ENCODE results near the gene PIK3R6. TPM values are rescaled to one million over a fixed set of nuclear protein-coding genes. Genes with fewer than 3 reads are reported as not detected.

The PIK3R6 gene
- total RNA-seq, 4 donors from 2014 or later: 0.55 to 1.4 TPM; not detected in 2

DNA sequence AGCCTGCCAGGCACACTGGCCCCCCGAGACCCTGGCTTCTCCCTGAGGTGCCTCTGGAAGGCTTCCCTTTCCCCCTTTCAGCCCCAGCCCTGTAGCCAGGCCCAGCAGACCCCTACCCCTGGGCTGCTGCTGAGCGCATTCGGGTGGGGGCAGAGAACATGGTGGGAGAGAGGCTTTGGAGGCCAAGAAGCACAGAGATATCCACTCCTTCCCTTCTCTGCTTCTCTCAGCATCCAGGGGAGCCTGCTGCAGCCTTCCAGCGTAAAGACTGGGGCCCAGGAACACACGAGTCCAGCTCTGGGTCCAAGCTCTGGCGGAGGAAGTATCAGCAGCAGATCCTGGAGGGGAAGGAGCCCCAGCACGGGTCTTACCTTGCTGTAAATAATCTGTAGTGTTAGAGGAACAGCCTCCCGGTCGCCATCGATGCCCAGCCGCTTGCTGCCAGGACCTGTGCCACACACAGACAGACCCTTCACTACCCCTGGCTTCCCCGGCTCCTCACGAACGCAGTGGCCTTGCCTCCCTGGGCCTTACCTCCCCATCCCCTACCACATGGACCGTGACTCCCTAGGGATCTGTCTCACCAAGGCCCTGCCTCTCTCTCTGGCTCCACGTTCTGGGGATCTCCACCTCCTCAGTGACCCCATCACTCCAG, 17.0 kb upstream of the PIK3R6 start:
- intact Hi-C loops (cut with DNase I; ENCODE audit: low total_unique reads) (no loop called here), in situ Hi-C loops (cut with MboI; ENCODE audit: low pct_ligation_motif_present in 1 of 4, low pct_unique_long_range_greater_than_20kb in 1 of 4, low sequenced_read_pairs in 3 of 4) (loop anchor here in 1 of 4 donors (25.0 kb wide), 1 partner anchor 103 kb away; no protein-coding TSS in a partner anchor)
- Histone ChIP-seq H3K27ac (no peak overlapping the region), H3K4me3 (no peak overlapping the region), H3K27me3 (no peaks in the 10 kb centered on the region), H3K36me3 (no peaks in the 10 kb centered on the region), H3K4me1 (no peaks in the 10 kb centered on the region), H3K9me3 (no peaks in the 10 kb centered on the region)
- DNase-seq: no peak
- 86% methylated on average over 16 of the region's 16 CpGs; no CpG with 5 or more reads in 1 of the 2 donors for WGBS, 2 donors (ENCODE audit: low coverage in 1 of 2)
- TF ChIP-seq POLR2AphosphoS5 (IDR thresholded peaks at IDR 0.05): no peak
- no peak for TF ChIP-seq EP300 (IDR thresholded peaks at IDR 0.05; ENCODE audit: low read depth)
- TF ChIP-seq POLR2A (IDR thresholded peaks at IDR 0.05): no peak
- TF ChIP-seq, protein P1, sequence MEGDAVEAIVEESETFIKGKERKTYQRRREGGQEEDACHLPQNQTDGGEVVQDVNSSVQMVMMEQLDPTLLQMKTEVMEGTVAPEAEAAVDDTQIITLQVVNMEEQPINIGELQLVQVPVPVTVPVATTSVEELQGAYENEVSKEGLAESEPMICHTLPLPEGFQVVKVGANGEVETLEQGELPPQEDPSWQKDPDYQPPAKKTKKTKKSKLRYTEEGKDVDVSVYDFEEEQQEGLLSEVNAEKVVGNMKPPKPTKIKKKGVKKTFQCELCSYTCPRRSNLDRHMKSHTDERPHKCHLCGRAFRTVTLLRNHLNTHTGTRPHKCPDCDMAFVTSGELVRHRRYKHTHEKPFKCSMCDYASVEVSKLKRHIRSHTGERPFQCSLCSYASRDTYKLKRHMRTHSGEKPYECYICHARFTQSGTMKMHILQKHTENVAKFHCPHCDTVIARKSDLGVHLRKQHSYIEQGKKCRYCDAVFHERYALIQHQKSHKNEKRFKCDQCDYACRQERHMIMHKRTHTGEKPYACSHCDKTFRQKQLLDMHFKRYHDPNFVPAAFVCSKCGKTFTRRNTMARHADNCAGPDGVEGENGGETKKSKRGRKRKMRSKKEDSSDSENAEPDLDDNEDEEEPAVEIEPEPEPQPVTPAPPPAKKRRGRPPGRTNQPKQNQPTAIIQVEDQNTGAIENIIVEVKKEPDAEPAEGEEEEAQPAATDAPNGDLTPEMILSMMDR (IDR thresholded peaks at IDR 0.05): no peak

DNA sequence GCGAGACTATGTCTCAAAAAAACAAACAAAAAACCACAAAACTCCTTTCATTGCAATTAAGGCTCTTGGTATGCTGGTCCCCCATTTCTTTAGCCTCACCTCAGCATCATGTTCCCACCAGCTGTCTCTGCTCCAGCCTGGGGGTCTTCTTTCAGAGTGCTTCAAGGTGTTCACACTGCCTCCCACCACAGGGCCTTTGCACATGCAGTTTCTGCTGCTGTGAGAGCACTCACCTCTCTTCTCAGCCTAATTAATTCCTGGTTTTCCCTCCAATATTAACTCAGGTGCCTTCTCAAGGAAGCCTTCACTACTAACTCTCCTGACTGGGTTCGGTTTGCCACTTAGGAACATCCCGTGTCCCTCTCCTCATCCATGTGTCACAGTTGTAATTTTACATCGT, 15.9 kb upstream of the PIK3R6 start:
- Histone ChIP-seq H3K27me3 (no peaks in the 10 kb centered on the region), H3K4me1 (no peaks in the 10 kb centered on the region), H3K9me3 (no peaks in the 10 kb centered on the region), H3K27ac (no peak overlapping the region), H3K4me3 (no peak overlapping the region), H3K36me3 (no peaks in the 10 kb centered on the region)
- in situ Hi-C loops (cut with MboI; ENCODE audit: low pct_ligation_motif_present in 1 of 4, low pct_unique_long_range_greater_than_20kb in 1 of 4, low sequenced_read_pairs in 3 of 4) (loop anchor here in 1 of 4 donors (25.0 kb wide), 1 partner anchor 104 kb away; no protein-coding TSS in a partner anchor), intact Hi-C loops (cut with DNase I; ENCODE audit: low total_unique reads) (no loop called here)
- TF ChIP-seq, protein P1 (IDR thresholded peaks at IDR 0.05): no peak
- TF ChIP-seq EP300 (IDR thresholded peaks at IDR 0.05; ENCODE audit: low read depth) (no peak), POLR2A (IDR thresholded peaks at IDR 0.05) (no peak), POLR2AphosphoS5 (IDR thresholded peaks at IDR 0.05) (no peak)
- 80 to 92% methylated on average over 1 to 4 of the region's 4 CpGs for WGBS, 2 donors (ENCODE audit: low coverage in 1 of 2)
- no peak for DNase-seq

DNA sequence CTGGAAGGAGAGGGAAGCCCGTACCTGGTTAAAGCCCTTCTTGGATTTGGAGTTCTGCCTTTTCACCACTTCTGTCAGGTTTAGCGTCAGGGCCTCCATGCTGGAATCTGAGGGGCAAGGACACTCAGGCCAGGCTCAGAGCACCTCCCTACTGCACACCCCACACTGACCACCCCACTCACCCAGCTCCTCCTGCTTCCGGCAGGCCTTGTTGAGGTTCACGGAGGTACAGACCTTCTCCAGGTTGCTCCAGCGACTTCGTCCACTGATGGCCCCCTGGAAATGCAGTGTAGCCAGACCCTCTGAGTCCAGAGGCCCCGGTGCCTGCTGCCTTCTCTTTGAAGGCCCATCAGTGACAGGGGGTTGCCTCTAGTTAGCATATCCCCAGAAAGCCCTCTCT, 14.1 kb upstream of the PIK3R6 start:
- intact Hi-C loops (cut with DNase I; ENCODE audit: low total_unique reads) (no loop called here), in situ Hi-C loops (cut with MboI; ENCODE audit: low pct_ligation_motif_present in 1 of 4, low pct_unique_long_range_greater_than_20kb in 1 of 4, low sequenced_read_pairs in 3 of 4) (loop anchor here in 1 of 4 donors (25.0 kb wide), 1 partner anchor 106 kb away; no protein-coding TSS in a partner anchor)
- no peaks in the 10 kb centered on the region for H3K9me3 ChIP-seq
- H3K4me3 ChIP-seq: no peak overlapping the region
- H3K27ac ChIP-seq: no peak overlapping the region
- 94% methylated on average over 7 of the region's 7 CpGs; no CpG with 5 or more reads in 1 of the 2 donors for WGBS, 2 donors (ENCODE audit: low coverage in 1 of 2)
- no peak for DNase-seq
- no peaks in the 10 kb centered on the region for H3K4me1 ChIP-seq
- H3K36me3 ChIP-seq: no peaks in the 10 kb centered on the region
- TF ChIP-seq EP300 (IDR thresholded peaks at IDR 0.05; ENCODE audit: low read depth) (no peak), POLR2AphosphoS5 (IDR thresholded peaks at IDR 0.05) (no peak), POLR2A (IDR thresholded peaks at IDR 0.05) (no peak)
- TF ChIP-seq, protein P1 (IDR thresholded peaks at IDR 0.05): no peak
- H3K27me3 ChIP-seq: no peaks in the 10 kb centered on the region

DNA sequence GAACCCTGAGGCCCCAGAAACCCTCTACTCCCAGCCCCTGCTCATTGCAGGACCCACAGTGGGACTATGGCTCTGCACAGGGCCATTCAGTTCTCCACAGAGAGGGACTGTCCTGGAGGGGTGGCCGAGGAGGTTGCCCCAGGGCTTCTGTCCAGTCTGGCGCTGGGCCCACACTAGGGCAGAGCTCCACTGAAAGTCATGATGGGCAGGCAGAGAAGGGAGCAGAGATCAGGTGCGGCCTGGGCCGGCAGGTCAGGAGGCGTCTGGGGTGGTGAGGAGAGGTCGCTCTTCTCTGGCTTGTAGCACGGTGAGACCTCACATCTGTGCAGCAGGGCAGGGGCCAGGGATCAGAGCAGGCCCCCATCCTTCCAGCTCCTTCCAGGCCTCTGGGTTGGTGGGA, 13.0 kb upstream of the PIK3R6 start:
- Histone ChIP-seq H3K4me3 (no peak overlapping the region), H3K27ac (no peak overlapping the region), H3K4me1 (no peaks in the 10 kb centered on the region), H3K36me3 (no peaks in the 10 kb centered on the region), H3K9me3 (no peaks in the 10 kb centered on the region), H3K27me3 (peaks cover 1% of the 10 kb centered on the region)
- WGBS, 2 donors (ENCODE audit: low coverage in 1 of 2): 97% methylated on average over 7 of the region's 7 CpGs; no CpG with 5 or more reads in 1 of the 2 donors
- intact Hi-C loops (cut with DNase I; ENCODE audit: low total_unique reads) (no loop called here), in situ Hi-C loops (cut with MboI; ENCODE audit: low pct_ligation_motif_present in 1 of 4, low pct_unique_long_range_greater_than_20kb in 1 of 4, low sequenced_read_pairs in 3 of 4) (loop anchor here in 1 of 4 donors (25.0 kb wide), 1 partner anchor 107 kb away; no protein-coding TSS in a partner anchor)
- DNase-seq: no peak
- TF ChIP-seq POLR2AphosphoS5 (IDR thresholded peaks at IDR 0.05): no peak
- TF ChIP-seq, protein P1 (IDR thresholded peaks at IDR 0.05): no peak
- TF ChIP-seq EP300 (IDR thresholded peaks at IDR 0.05; ENCODE audit: low read depth): no peak

Measured in transverse colon (tissue), 4 donors.